Skin of body (tissue), 2 donors: ENCODE measurements around the gene RAD51B. TPM values are rescaled to one million over a fixed set of nuclear protein-coding genes. Genes with fewer than 3 reads are reported as not detected.

Experiments
- DNase-seq: peaks from one replicate; lab custom pipeline; 2025; lab: John Stamatoyannopoulos, UW
- total RNA-seq: library from RNA; depleted of rRNA; stranded (reverse); fragments of >200 nt; gene quantifications from one replicate; pipeline ENCODE4 v1.2.3, GENCODE V29; 2014

Gene RAD51B
- total RNA-seq, 1 donor from 2014 or later, result 35.1 TPM

DNA sequence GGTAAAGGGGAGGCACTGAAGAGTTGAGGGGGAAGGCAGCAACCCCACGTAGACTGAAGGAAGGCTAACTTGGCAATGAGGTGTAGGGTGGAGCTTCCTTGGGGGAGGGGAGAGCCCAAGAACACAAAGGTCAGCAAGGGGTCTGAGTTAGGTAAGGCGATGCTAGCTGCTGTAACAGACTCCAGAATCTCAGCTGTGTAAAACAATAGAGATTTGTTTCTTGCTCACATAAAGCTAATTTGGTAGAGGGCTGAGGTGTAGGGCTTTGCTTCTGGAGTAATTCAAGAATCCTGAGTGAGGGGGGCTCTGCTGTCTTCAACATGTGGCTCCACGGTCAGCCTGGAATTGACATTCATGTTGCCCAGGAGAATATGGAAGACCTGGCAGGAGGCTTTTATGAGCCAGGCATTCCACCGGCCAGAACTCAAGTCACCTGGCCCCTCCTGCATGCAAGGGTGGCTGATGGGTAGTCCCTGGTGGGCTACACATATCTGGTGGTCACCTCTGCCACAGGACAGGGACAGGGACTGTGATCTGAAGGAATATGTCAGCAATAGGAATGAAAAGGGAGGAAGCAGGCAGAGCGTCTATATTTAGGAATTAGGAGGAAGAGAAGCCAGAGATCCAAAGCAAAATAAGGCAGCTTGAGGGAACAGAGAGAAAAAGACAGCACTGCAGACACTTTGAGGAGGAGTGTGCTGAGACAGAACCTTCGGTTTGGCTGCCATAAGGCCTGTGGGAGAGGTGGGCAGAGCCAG is 819.6 kb downstream of the RAD51B start:
- DNase-seq, result no peak

DNA sequence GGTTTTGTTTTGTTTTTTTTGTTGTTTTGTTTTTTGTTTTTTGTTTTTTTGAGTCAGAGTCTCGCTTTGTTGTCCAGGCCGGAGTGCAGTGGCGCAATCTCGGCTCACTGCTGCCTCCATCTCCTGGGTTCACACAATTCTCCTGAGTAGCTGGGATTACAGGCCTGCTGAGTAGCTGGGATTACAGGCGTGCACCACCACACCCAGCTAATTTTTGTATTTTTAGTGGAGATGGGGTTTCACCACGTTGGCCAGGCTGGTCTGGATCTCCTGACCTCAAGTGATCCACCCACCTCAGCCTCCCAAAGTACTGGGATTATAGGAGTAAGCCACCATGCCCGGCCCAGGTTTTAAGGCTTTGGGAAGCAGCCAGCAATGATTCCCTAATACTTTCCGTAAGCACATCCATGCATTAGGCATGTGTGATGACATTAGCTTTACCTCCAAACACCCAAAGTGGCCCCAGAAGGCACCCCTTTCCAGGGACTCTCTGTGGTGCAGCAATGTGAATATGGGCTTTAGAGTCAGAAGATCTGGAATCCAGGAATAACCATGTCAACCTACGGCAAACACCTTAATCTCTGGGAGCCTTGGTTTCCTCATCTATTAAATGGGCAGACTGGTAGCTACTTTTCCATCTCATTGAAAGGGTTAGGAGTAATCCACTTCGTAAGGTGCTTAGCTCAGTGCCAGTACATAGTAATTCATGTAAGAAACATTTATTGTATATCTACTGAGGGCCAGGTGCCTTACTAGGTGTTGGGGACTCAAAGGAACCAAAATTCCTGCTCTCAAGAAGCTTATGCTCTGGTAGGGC is 820.4 kb downstream of the RAD51B start:
- DNase-seq, result no peak

DNA sequence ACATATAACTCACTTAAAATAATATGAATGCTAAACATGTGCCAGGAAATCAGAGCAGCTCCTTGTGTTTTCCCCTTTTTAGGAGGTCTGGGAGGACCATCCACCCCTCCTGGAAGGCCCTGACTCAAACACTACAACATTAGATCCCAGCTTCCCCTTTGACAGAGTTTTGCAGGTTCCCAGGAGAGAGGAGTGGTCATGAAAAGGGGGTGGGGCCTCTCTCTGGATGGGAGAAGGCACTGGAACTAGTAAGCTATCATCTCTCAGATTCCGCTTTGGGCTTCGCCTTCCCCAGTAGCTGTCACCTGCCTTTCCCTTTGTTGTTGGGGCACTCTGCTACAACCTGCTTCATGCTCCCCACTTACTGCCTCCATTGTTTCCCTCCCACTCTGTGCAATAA is 824.1 kb downstream of the RAD51B start:
- DNase-seq, result no peak

DNA sequence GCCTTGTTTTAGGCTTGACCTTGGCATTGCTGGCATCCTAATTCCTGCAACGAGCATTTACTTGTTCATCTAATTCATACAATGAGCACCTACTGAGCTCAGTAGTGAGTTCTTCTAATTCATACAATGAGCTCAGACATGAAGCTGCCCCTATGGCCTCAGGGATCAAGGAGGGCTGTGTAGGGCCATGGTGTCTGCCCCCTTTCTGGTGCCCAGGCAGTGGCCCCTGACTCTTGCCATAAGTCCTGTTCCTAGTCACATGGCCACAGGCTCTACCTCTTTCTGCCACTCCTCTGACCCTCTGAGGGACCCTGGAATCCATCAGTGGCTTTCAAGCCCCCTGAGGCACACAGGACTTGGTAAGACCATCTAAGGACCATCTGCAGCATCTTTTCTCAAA is 824.5 kb downstream of the RAD51B start:
- DNase-seq, result no peak

DNA sequence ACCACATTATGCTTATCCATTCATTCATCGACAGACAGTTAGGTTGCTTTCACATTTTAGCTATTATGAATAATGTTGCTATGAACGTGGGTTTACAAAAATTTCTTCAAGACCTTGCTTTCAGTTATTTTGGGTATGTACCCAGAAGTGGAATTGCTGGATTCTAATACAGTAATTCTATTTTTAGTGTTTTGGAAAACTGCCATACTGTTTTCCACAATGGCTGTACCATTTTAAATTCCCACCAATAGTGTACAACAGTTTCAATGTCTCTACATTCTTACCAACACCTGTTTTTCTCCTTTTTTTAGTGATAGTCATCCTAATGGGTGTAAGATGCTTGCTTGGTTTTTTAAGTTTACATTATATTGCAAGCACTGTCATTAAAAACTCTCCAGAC is 825.8 kb downstream of the RAD51B start:
- DNase-seq, result no peak

DNA sequence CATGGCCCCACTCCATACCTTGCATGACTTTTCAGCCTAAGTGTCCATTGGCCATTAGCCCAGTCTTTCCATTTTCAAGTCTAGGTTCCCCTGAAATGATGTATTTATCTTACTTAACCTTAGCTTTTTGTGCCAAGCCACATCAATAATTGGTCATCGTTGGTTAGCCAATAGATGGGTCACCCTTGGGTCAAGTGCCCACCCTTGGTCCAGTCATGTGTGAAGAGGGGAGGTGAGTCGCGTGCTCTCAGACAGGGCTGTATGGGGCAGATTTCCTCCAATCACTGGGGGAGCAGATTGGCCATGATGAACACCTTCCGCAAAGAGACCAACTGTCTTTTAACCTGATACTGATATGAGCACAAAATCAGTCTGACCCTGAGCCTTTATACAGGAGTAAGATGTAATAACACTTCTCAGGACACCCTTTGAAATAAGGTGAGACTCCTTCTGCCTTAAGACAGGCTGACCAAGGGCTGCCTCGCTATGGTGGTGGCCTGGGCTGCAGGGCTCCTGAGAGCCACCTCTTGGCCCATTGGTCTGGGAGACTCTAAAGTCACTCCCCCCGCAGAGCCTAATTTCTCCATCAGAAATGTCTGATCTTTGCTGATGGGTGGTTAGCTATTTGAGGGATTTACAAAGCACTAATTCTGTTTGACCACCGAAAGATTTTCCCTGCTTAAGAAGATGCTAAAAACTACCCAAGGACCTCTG is 830.1 kb downstream of the RAD51B start:
- DNase-seq, result no peak

DNA sequence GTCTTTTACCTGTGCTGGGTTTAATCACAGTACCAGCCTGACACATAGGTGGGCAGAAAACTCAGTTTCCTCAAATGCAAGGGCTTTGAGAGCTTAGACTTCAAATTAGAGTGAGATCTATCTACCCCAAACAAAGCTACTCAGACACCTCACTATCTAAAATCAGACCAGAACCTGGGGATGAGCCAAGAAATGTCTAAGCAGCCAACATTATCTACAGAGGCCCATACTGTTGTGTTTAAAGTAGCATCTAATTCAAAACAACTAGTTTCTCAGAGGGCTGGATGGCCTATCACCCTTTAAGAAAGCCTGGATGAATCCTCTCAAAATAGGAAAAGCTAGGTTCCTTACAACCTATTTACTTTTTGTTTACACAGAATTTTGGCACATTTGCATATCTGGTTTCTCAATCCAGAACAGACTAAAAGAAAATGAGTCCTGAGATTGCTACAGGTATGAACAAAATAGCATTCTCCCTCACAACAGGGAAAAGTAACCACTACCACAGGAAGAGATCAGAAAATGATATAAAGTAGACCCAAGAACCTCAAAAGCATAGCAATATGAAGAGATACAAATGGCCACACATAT is 830.9 kb downstream of the RAD51B start:
- no peak for DNase-seq

DNA sequence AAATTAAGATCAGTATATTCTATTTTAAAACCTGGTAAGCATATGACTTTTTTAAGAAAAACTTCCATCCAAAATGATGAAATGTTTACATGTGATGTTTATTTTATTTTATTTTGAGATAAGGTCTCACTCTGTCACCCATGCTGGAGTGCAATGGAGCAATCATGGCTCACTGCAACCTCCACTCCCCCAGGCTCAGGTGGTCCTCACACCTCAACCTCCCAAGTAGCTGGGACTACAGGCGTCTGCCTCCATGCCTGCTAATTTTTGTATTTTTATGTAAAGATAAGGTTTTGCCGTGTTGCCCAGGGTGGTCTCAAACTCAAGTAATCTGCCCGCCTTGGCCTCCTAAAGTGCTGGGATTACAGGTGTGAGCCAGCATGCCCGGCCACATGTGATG is 831.5 kb downstream of the RAD51B start:
- no peak for DNase-seq

DNA sequence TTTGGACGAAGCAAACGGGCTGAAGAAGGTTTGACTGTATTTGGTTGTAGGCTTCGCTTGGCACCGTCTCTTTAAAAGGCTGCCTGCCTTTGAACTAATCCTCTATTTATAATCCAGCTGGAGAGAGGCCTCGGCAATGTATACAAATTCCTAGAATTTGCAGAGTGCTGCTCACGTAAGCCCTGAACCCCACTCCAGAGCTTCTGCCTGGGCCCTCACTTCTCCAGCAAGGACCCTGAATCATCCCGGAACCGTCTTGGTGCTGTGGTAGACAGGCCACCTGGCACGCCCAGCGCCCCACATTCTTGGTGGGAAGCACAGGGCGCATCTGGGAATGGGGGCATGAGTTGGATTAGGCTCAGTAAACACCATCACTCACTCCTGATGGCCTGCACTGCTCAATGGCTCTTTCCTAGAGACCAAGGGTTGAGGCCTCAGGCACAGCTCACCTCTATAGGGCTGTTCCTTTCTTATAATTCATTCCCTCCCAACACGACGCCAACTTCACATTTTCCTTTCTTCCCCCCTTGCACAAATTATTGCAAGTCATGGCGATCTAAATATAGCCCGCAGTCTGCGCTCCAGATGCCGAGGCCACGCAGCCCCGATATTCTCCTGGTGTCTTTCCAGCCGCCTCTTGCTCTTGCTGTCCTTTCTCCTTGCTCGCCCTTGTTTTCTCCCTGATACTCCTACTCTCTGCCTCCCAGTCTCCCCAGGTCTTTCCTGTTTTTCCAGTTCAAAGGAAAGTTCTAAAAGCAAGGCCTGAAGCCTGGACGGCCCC is 832.3 kb downstream of the RAD51B start:
- peak; percentile 87 for DNase-seq

DNA sequence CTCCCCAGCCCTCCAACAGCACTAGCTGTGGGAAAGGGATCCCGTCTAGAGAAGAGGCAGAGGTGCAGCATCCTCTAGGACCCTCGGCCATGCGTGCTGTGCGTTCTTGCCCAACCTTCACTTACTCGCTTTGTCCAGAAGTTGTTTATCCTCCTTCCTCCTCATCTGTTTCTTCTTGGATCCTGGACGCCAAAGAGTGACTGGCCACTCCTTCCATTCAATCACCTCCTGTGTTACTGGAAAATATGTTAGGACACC is 832.8 kb downstream of the RAD51B start:
- DNase-seq, result no peak

DNA sequence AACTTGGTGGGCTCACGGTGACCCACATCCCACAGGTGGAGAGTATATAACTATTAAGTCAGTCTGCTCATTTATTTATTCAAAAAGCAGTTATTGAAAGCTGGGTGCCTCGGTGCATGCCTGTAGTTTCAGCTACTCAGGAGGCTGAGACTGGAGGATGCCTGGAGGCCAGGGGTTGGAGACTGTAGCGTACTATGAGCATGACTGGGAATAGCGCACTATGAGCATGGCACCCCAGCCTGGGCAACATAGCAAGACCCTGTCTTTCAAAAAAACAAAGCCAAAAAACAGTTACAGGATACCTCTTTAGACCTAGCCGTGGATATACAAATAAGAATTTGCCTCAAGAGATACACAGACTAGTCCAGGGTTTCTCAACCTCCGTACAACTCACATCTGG is 833.5 kb downstream of the RAD51B start:
- no peak for DNase-seq

DNA sequence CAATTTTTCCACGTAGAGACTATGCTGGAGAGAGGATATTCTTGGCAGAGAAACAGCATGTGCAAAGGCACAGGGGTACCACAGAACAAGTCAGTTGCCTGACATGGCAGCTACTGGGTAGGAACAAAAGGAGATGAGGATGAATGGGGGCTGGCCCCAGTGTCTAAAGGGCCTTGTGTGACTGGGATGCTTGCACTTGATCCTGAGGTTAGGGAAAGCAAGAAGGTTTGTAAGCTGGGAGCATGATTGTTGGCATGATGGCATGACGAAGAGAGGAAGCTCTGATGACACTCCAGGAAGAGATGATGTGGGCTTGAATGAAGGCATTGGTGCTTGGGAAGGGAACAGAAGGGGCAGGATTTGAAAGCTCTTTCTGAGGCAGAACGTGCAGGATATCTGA is 834.2 kb downstream of the RAD51B start:
- DNase-seq, result no peak

DNA sequence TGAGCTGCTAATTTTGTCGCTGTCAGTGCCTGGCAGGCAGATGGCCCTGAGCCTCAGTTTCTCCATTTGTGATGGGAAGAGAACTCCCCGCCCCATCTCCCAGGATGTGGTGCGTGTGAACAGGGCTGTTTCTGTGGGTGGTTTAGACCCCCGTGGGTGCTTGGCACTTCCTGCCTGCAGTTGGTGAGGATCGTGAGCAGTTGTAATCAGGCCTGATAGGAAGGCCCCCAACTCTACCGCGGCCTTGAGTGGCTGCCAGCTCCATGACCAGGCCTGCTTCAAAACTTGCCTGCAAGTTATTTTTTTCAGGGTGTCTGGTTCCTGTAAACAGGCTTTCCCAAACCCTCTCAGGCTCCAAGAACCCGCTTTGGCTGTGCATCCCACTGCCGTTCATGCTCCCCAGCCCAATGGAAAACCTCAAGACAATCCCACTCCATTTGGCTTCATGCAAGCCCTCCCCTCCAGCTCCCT is 834.9 kb downstream of the RAD51B start:
- no peak for DNase-seq

DNA sequence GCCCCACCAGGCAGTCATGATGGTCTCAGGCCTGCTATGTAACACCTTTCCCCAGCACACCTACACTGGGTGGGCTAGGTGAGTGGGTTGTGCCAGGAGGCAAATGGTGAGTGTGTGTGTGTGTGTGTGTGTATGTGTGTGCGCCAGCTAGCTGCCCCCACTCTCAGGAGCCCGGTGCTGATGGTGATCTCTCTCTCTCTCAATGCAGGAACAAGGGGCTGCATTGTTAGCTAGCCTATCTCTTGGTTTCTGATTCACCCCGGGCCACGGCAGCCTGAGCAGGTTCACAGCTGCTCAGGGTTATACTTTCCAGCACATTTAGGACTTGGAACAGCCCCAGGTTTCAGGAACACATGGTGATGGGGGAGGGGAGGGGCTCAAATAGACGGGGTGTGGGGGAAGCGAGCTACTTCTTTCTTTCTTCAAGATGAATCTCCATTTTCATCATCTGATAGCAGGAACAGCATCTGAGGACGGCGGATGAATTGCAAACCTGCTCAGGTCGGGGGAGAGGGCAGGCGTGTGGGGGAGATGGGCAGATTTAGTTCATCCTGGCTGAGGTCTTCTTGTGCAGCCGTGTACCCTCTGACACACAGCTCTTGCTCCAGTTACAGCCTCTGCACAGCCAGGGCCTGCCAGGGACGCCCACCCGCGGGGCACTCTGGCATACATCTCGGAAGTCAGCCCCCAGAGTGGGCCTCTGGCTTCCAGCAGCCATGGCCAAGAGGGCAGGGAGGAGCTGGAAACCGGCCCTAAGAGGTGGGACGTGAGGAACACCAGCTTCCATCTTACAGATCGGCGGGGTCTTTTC is 835.6 kb downstream of the RAD51B start:
- no peak for DNase-seq

DNA sequence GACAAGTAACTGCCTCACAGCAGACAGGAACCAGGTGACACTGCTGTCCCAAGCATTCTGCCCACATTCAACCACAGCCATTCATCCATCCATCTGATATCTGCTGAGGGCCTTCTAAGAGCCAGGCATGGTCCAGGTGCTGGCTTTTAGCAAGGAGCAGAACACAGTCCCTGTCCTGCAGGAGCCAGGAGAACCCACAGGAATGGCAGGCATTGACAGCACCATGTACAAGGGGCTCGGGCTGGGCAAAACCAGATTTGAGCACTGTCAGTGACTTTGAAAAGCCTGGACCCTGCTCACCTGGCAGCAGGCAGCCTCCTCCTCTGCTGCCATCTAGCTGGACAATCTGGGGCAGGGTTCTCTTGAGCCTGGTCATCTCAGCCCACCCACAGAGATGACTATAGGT is 836.3 kb downstream of the RAD51B start:
- no peak for DNase-seq

DNA sequence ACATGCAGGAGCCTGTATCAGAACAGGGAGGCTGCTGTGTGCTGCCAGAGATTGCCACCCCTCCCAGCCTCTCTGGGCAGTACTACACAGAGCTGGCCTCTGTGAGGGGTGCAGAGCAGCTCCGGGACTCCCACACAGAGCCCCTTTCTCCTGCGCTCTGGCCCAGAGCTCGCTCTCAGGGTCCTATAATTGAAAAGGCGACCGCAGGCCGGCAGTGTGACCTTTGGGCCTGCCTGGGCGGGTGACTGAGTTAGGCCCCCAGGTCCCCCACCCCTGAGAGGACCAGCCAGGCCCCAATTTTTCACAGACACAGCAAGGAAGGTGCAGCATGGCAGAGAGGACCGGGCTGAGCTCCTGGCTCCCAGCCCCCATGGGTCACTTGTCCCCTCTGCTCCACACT is 836.9 kb downstream of the RAD51B start:
- DNase-seq, result no peak

DNA sequence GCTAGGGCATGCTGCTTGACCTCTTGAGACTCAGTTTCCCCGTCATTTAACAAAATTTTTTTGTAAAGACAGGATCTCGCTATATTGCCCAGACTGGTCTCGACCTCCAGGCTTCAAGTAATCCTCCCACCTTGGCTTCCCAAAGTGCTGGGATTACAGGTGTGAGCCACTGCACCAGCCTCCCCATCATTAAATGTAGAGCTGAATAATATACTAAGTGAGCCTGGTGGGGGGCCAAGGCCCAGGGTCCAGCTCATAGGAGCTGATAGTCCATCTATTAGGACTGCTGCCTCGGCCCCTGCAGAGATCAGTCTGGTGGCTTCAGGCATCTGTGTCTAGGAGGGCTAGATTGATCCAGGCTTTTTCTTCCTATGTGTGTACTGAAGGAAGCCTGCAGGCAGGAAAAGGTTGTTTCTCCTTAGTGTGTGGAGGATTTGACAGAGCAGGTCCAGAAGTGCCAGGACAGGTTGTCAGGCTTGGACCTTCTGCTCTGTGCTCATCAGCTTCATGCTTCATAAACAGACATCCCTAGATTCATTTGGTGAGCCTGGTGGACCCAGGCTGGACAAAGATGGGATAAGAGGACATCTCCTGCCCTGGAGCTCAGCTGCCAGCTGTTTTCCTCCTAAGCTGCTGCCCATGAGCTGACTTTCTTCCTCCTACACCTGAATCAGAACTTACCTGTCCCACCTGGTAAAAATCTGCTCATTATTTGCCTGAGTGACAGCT is 837.9 kb downstream of the RAD51B start:
- no peak for DNase-seq

DNA sequence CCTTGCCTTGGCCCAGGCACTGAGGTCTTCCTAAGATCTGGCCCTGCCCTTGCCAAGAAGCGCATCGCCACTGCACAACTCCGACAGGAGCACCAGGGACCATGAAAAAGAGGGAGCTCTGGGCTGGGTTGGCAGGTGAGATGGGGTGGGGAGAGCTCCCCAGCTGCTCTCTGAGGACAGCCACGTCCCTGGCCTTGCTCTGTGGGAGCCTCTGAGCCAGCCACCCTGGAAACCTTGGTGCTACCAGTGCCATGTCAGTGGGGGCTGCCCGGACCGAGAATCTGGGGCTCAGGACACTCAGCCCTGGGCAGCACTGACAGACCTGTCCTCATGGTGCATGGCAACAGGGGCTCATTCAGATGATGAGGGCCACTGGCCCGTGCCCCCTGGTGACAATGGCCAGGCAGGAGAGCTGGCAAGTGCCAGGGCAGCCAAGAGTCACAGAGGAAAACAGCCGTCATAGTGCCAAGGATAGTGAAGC is 838.5 kb downstream of the RAD51B start:
- DNase-seq, result no peak
